Hematopoietic multipotent progenitor cell treated with erythropoietin and hydrocortisone succinate and interleukin-3 and kit ligand, for 8 days (in vitro differentiated cells): ENCODE data around the gene ZBTB48.

Experiments
- DNase-seq: peaks from one replicate; pipeline ENCODE4 v3.0.0-alpha.2; 2015

The ZBTB48 gene

GRCh38 chr1:6574025-6574620, 5.7 kb upstream of the ZBTB48 start:
- DNase-seq: no peak

DNA sequence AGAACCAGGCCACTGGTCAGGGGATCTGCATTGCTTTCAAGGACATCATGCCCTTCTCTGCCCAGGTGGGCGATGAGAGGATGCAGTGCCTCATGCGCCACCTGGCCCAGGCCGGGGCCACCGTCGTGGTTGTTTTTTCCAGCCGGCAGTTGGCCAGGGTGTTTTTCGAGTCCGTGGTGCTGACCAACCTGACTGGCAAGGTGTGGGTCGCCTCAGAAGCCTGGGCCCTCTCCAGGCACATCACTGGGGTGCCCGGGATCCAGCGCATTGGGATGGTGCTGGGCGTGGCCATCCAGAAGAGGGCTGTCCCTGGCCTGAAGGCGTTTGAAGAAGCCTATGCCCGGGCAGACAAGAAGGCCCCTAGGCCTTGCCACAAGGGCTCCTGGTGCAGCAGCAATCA, 5.0 kb upstream of the ZBTB48 start:
- DNase-seq: no peak

DNA sequence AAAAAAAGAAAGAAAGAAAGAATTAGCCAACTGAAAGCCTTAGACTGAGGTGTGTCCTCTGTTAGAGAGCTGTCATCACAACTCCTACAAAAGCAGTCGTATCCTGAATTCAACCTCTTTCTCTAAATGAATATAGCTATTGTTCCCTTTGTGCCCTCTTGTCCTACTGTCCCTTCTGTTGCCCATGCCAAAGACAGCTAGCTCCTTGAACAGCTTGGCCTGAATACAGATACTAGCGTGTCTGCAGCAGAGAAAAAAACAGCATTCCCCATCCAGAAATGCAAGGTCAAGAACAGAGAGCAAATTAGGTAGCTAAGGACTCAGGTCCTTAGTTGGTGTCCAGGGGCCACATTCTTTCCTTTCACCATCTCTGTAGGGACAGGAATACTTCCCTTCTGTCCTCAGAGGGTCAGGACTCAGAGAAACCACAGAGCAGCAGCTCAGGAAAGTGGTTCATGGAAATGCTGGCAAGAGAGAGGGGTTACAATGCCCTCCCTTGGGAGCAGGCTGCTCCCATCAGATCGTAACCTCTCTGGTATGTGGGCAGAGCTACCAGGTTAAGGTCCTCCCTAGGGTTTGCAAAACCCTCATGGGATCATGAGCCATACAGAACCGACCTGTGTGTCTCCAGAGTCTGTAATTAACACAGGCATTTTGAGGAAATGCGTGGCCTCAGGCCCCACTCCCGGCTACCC, 1.8 kb upstream of the ZBTB48 start:
- DNase-seq: no peak

GRCh38 chr1:6578624-6579373, 995 bp upstream of the ZBTB48 start:
- DNase-seq: peak; percentile 40

GRCh38 chr1:6580119-6580592, 362 bp downstream of the ZBTB48 start:
- peak; percentile 30 for DNase-seq

GRCh38 chr1:6580593-6581409, 1.0 kb downstream of the ZBTB48 start:
- DNase-seq: peak; percentile 16

- peak; percentile 37 for DNase-seq
These were observed 1.9 kb downstream of the ZBTB48 start for GRCh38 chr1:6581561-6582305.

DNA sequence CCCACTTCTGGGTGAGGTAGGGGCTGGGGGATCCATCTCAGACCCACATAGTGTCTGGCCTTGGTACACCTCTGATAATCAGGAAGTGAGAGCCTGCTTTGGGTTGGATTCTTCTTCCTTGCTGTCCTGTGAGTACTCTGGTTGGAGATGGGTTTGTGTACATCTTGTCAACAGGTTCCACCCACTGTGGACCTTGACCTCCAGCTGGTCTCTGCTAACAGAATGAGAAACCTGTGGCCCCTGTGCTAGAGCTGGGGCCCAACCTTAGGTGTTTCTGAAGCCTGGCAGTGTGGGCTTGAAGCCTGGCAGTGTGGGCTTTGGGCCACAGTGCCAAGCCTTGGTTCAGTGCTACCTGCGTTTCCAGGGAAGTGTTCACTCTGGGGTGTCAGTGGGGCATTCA, 2.6 kb downstream of the ZBTB48 start:
- DNase-seq: no peak

- no peak for DNase-seq
These were observed 4.6 kb downstream of the ZBTB48 start for GRCh38 chr1:6584126-6585080.

DNA sequence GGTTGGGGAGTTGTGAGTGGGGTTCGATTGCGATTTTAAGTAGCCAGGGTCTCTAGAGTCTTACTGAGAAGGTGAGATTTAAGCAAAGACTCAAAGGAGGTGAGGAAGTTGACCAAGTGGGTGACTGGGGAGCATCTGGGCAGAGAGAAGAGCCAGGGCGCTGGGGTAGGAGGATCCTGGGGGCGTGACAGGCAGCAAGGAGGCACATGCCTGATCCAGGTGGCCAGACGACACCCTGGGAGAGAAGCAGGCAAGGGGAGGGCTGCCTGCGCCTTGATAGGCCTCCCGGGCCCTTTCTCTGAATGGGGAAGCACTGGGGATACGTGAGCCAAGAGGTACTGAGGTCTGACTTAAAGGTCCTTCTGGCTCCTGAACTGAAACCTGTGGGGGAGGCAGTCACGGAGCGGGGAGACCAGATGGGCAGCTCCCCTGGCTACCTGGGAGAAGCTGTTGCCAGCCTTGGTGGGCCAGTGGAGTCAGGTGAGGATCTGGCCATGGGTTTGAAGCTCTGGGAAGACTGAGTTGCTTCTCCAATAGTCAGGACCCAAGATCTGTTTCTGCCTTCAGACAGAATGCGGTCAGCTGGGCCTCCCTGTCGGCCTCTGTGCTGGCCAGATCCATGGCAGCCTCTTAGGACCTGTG, 5.4 kb downstream of the ZBTB48 start:
- no peak for DNase-seq

DNA sequence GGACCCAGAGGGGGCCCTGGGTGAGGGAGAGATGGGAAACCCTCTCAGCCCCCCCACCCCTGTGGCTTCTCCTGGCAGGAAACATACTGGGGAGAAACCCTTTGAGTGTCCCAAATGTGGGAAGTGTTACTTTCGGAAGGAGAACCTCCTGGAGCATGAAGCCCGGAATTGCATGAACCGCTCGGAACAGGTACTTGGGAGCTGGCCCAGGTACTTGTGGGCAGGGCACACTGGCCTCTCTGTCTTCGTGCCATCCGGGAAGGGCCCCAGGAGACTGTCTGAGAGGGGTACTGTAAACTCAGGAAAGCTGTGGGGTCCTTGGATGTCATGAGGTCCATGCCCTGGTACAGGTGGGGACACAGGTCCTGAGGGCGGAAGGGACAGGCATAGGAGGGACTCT, 6.0 kb downstream of the ZBTB48 start:
- no peak for DNase-seq

DNA sequence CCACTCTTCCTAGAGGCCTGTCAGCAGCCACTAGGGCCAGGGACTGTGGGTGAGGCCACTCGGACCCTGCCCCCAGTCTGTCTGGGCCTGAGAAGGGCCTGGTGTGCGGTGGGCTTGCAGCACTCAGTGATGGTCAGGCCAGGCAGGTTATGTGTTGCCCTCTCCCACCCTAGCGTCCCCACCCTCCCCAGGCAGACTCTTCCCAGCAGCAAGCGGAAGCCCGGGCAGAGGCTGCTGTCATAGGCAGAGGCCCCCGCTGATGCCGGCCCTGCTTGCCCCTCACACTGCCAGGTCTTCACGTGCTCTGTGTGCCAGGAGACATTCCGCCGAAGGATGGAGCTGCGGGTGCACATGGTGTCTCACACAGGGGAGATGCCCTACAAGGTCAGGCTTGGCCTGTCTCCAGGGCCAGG, 6.6 kb downstream of the ZBTB48 start:
- DNase-seq: no peak

DNA sequence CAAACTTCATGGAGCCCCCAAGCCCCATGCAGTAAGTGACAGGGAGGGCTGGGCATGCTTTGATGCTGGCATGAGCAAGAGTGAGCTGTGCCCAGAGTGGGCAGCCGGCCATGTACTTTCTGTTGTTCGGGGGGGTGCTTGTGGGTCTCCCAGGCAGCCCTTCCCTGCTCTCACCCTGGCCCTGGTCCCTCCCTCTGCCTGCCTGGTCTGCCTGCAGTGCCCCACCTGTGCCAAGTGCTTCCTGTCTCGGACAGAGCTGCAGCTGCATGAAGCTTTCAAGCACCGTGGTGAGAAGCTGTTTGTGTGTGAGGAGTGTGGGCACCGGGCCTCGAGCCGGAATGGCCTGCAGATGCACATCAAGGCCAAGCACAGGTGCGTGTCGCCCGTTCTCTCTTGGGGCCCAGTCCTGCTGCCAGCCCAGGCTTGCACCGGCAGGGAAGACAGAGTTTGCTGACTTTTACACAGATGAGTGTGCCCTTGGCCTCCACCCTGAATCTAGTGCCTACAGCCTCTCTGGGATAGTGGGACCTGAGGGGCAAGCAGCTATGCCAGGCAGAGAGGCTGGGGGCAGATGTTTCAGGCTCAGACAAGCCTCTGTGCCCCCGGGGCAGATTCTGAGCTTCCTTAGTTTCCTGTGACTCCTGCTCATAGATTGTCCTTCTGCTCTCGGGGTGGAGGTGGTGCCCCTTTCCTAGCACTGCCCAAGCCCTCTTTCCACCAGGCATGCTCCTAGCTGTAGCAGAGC, 7.6 kb downstream of the ZBTB48 start:
- DNase-seq: no peak

DNA sequence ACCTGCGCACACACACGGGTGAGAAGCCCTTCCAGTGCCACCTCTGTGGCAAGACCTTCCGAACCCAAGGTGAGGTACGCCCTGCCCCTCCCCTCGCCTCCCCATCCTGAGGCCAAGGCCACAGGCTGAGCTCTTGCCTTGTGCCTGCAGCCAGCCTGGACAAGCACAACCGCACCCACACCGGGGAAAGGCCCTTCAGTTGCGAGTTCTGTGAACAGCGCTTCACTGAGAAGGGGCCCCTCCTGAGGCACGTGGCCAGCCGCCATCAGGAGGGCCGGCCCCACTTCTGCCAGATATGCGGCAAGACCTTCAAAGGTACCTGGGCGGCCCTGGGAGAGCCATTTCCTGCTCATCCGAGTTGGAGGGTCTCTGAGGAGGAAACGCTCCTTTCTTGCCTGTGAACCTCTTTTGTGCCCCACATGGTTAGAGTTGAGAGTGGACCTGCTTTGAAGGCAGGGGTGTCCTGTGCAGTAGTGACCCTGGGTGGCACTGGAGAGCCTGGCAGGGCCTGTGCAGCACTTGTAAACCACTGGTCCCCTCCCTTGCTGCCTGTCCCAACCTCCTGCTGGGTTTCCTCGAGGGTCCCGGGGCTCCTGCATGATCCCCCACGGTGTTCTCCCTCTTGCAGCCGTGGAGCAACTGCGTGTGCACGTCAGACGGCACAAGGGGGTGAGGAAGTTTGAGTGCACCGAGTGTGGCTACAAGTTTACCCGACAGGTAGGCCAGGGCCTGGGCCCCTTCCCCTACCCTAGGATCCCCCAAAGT, 8.5 kb downstream of the ZBTB48 start:
- DNase-seq: no peak

GRCh38 chr1:6588893-6589520, 9.2 kb downstream of the ZBTB48 start:
- DNase-seq: no peak

DNA sequence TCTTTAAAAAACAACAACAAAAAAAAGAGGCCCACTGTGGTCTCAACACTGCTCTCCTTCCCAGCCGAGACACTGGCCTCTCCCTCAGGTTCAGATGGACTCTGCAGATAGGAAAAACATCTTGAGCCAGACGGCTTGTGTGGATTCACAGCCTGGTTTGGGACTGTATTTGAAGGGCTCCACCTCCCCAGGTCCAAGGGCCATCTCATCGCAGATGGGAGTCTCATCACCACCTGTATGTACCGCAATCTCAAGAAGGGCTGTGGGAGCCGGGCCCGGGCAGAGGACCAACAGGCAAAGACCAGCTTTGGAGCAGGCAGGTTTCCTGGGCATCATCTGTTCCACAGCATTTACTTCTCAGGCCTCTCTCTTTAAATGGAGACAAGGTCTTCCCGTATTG, 10.3 kb downstream of the ZBTB48 start:
- no peak for DNase-seq

- DNase-seq: no peak
These were observed 11.4 kb downstream of the ZBTB48 start for GRCh38 chr1:6591222-6591621.

DNA sequence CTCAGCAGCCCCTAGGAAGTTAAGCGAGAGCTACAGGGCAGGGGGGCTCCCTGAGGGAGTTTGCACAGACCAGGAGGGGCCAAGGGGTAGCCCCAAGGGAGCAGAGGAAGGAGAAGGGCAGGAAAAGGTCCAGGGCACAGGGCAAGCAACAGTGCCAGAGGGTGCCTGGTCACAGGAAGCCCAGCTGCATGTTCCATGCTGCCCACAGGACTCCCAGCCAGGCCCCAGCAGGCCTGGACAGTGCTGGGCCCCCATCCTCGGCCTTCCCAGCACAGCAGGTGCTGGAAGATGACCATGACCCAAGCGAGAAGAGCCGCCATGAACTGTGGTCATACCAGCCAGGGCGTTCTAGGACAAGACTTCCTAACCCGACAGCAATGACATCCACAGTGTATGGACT, 11.8 kb downstream of the ZBTB48 start:
- DNase-seq: no peak

GRCh38 chr1:6592441-6592840, 12.6 kb downstream of the ZBTB48 start:
- no peak for DNase-seq
